Occipital lobe (tissue), 2 donors: ENCODE results near the gene PLA2G4E. TPM values are rescaled to one million over a fixed set of nuclear protein-coding genes. Genes with fewer than 3 reads are reported as not detected.

ENCODE experiments used
- DNase-seq: peaks from one replicate; lab custom pipeline; 2025; lab: John Stamatoyannopoulos, UW
- total RNA-seq: library from RNA; depleted of rRNA; stranded (reverse); fragments of >200 nt; gene quantifications from one replicate; pipeline ENCODE4 v1.2.3, GENCODE V29; 2014

PLA2G4E gene
- total RNA-seq, 1 donor from 2014 or later: not detected

- no peak for DNase-seq
These were observed 27.2 kb downstream of the PLA2G4E start for GRCh38 chr15:41993472-41994170.

GRCh38 chr15:41992803-41993190, 28.0 kb downstream of the PLA2G4E start:
- no peak for DNase-seq

GRCh38 chr15:41992151-41992802, 28.6 kb downstream of the PLA2G4E start:
- DNase-seq: no peak

- no peak for DNase-seq
These were observed 30.2 kb downstream of the PLA2G4E start for GRCh38 chr15:41990691-41991090.

- DNase-seq: no peak
These were observed 30.6 kb downstream of the PLA2G4E start for GRCh38 chr15:41990243-41990605.

- DNase-seq: peak; percentile 62
These were observed 31.1 kb downstream of the PLA2G4E start for GRCh38 chr15:41989573-41990242.

- no peak for DNase-seq
These were observed 31.8 kb downstream of the PLA2G4E start for GRCh38 chr15:41988896-41989572.

GRCh38 chr15:41987925-41988275, 32.9 kb downstream of the PLA2G4E start:
- DNase-seq: no peak

GRCh38 chr15:41987246-41987924, 33.5 kb downstream of the PLA2G4E start:
- no peak for DNase-seq

- DNase-seq: no peak
These were observed 35.3 kb downstream of the PLA2G4E start for GRCh38 chr15:41985236-41986160.

GRCh38 chr15:41984622-41985021, 36.2 kb downstream of the PLA2G4E start:
- DNase-seq: no peak

GRCh38 chr15:41983621-41984571, 36.9 kb downstream of the PLA2G4E start:
- no peak for DNase-seq

- no peak for DNase-seq
These were observed 37.6 kb downstream of the PLA2G4E start for GRCh38 chr15:41983221-41983620.

GRCh38 chr15:41982133-41982930, 38.5 kb downstream of the PLA2G4E start:
- no peak for DNase-seq

- no peak for DNase-seq
These were observed 39.3 kb downstream of the PLA2G4E start for GRCh38 chr15:41981371-41982132.

- no peak for DNase-seq
These were observed 40.1 kb downstream of the PLA2G4E start for GRCh38 chr15:41980654-41981323.
